ENCODE data around the gene NUDT7.

GRCh38 chr16:77767211-77767610 lies 44.9 kb downstream of the NUDT7 start:
- TF ChIP-seq POLR2A (IDR thresholded peaks at IDR 0.05; ENCODE audit: low read depth, low read length) (no peak), TAF1 (IDR thresholded peaks at IDR 0.05; ENCODE audit: borderline replicate concordance, low read depth, low read length) (no peak)

All from GM12892 (cell line).